ENCODE measurements around the gene KIAA0319L.
"Not testable (repeated sequence)": the region's sequence is repeated elsewhere in the genome, so short reads cannot be mapped to it uniquely, and the experiment has no call there.

The KIAA0319L gene

DNA sequence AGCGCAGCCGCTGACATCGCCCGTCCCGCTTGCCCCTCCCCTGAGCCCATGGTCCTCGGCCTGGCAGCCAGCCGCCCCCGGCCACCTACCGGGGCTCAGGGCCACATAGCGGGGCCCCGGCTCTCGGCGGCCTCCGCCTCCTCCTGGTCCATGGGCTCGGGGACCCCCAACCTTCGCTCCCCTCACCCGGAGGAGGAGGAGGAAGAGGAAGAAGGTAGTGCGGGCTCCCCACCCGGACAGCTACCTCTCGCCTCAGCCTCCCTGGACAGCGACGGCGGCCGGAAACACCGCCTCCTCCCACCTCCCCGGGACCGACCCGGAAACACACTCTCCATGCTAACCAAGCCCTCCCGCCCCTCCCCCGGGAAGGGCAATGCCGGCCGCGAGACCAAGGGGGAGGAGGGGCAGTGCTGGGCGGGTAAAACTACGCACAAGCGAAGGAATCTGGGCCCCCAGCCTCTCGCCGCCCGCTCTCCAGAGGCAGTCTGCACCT is at the start of gene KIAA0319L:
KIAA0319L (minus strand) TSS at position 286 of the 493 bp plus-strand sequence. CDS start 2,912 bp downstream, outside the sequence.
- DNase-seq, result no peak

- no peak for DNase-seq
Measured at GRCh38 chr1:35605867-35606182, 48.6 kb upstream of the KIAA0319L start.

GRCh38 chr1:35605071-35605866 is 48.1 kb upstream of the KIAA0319L start:
- no peak for DNase-seq

GRCh38 chr1:35603941-35604340 is 46.7 kb upstream of the KIAA0319L start:
- no peak for DNase-seq

DNA sequence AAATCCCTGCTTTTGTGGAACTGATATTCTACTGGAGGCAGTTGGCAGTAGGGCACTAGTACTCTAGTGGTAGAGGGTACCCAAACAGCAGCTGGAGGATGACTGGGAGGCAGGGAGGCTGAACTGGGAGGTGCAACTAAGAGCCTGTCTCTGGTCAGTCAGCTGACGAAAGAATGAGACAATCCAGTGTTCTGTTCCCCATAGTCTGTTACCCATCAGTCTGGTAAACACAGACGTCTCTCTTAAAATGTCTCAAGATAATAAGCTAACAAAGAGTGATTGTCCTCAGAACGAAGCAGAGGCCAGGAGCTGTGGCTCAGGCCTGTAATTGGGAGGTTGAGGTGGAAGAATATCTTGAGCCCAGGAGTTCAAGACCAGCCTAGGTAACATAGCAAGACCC is 46.3 kb upstream of the KIAA0319L start:
- no peak for DNase-seq

- DNase-seq, result no peak
Measured at GRCh38 chr1:35600593-35600992, 43.4 kb upstream of the KIAA0319L start.

DNA sequence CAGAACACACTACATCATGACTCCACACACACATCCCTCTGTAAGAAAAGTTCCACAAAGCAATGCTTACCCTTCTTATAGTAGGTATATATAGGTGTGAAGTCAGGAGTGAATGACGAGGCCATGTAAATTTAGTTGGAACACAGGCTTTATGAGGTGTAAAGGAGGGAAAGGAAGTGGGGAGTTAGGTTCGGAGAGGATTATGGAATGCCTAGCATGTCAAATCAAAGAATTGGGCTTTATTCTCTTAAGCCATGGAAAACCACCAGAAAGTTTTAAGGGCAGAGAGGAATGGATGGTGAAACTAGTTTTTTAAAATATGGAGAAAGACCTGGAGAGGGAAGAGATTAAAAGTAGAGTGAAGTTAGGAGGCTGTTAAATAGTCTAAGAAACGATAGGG is 42.2 kb upstream of the KIAA0319L start:
- DNase-seq, result no peak

DNA sequence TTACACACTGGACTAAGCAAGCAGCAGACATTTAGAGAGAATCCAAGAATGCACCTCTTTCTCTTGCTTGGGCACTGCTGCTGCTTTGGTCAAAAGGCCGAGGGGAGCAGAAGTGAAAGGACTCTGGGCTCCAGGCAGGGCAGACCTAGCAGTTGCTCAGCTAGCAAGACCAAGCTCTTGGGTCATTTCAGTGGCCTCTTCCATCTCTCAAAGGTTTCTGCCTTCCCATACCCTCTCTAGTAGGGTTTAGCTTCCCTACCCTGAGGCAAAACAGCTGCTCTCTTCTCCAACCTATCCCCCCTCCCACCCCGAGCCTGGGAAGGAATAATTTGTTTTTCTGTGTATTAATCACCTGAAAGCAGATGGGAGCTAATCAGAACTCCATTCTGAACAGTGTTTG is 41.7 kb upstream of the KIAA0319L start:
- no peak for DNase-seq

DNA sequence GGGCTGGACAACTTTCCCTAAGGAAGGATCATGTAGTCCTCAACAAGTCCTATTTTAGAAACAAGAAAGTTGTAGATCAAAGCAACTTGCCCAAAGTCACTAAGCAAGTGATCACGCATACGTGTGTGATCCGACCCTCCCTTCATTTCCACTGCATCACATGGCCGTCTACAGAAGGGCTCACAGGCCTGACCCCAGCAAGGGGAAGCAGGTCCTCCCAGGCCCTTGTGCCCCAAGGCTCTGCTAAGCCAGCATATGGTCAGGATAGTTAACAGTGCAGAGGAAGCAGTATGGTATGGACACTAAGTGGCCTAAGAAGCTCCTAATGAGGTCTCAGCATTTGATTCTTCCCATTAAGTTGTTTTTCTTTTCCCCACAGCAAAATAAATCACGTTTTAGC is 40.7 kb upstream of the KIAA0319L start:
- no peak for DNase-seq

DNA sequence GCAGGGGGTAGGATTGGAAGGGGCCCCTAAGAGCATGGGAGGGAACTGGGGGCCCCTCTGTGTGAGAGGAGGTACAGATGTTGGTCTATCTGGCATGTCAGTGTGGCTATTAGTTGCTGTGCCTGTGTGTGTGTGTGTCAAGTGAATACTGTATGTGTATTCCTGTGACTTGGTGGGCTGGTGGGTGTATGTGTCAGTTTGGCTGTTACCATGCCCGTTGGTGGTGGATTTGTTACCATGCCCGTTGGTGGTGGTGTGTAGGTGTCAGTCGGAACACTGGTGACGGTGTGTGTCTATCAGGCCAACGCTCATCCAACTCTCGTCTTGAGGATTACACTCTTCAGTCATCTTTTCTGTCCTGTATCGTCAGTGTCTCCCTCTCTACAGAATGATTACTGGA is 38.5 kb upstream of the KIAA0319L start:
- no peak for DNase-seq

- DNase-seq, result no peak
Measured at GRCh38 chr1:35594005-35594760, 37.0 kb upstream of the KIAA0319L start.

DNA sequence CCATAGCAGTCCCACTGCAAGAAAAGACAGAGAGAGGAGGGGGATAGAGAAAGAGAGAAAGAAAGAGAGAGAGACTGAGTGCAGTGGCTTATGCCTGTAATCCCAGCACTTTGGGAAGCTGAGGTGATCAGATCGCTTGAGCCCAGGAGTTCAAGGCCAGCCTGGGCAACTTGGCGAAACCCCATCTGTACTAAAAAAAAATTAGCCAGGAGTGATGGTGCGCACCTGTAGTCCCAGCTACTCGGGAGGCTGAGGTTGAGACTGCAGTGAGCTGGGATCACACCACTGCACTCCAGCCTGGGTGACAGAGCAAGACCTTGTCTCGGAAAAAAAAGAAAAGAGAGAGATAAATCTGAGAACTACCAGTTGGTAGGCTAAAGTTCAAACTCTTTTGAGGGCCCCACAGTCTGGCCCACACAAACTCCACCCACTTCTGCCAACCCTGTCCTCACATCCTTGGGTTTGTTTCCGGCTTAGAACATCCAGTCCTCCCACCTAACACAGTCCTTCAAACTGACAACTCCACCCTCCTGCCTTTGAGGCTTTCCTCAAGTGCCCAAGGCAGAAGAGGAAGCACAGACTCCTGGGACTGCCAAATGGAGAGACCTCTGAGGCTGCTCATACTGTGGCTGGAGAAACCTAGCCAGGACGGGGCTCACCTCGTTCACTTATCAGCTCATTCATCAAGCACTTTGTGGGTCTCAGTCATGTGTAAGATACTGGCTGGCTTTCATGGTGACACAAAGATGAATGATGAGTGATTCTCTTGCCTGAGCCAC is 36.0 kb upstream of the KIAA0319L start:
- no peak for DNase-seq

GRCh38 chr1:35591211-35591610 is 34.0 kb upstream of the KIAA0319L start:
- DNase-seq, result no peak

- no peak for DNase-seq
Measured at GRCh38 chr1:35590476-35591040, 33.4 kb upstream of the KIAA0319L start.

DNA sequence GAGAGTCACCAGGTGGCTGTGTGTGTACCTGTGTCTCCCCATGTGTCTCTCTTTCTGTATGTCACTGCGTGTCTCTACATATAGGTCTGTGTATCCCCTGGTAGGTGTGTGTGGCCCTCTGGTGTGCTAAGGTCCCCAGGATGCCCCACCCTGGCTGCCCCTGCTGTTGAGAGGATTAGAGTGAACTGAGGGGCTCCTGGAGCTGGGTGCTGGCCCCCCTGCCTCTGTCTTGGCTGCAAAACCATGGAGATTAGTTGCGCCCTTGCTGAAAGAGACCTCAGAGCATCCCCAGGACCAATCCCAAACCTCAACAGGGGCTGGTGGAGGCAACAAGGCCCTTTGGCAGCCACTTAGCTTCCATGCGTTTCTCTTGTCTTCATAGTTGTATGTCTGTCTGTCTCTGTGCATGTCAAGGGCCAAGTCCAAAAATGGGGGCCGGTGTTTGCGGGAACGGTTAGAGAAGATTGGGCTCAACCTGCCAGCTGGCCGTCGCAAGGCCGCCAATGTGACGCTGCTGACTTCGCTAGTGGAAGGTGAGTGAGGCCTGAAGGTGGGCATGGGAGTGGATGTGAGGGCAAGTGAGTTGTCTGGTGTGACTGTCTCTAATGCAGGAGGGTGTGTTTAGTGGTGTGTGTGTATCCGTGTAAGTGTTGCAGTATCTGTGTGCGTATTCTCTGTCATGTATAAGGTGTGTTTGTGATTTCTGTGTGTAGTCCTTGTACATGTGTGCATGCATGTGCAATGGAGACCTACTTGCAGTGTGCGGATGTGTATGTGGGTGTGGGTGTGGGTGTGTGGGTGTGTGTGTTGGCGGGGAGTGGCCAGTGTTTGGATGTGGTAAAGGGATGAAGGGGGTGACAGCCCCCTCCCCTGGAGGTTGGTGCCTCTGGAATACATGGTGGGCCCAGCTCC is 32.6 kb upstream of the KIAA0319L start:
- DNase-seq, result no peak

DNA sequence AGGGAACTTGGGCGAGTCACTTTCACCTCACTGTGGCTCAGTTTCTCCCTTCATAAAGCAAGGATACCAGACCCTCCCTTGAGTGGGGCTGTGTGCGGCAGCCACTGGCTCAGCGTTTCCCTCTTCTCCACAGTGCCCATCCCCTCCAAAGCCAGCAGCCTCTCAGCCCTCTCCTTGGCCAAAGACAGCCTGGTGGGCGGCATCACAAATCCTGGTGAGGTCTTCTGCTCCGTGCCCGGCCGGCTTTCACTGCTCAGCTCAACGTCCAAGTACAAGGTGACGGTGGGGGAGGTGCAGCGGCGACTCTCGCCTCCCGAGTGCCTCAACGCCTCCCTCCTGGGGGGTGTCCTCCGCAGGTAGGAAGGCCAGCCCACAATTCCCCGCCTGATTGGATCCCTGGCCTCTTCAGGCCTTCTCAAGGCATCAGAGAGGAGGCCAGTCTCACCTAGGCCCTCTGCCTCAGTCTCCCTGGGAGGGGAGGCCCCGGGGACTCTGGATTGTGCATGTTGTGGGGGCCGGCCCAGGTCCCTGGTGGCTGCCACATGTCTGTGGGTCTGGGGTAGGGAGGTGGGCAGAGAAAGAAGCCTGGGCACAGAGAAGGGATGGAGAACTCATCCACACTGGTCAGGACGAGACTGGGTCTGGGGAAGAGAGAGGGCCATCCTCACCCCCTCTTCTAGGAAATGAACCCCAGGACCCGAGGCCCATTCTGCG is 31.2 kb upstream of the KIAA0319L start:
- no peak for DNase-seq

DNA sequence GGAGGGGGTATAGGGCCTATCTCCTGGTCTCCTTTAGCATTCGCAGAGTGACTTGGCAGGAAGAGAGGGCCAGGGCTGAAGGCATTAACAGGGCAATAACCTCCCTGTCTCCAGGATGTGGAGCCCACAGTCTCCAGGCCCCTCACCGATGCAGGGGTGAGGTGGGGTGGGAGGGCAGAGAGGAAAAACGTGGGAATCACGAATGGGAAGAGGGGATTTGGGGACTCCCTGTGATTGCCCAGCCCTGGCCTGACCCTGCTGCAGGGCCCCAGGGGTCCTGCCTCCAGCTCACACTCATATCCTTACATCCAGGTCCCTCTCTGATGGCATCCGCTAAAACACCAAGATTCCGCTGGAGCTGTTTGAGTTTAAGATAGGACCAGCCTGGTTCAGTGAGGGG is 30.5 kb upstream of the KIAA0319L start:
- no peak for DNase-seq

DNA sequence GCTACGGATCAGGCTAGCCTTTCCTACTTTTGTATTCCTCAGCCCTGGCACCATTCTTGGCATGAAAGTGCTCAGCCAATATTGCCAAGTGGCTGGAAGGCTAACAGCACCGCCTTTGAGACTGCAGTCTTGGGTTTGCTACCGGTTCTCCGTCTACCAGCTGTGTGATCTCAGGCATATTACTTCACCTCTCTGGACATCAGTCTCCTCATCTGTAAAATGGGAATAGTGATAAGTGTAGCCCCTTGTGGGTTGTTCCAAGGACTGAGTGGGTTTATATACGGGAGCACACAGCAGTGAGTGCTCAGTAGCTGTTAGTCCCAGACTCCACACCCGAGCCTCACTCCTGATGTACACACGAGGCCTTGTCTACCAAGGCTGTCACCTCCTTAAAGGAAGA is 29.6 kb upstream of the KIAA0319L start:
- DNase-seq, result no peak

DNA sequence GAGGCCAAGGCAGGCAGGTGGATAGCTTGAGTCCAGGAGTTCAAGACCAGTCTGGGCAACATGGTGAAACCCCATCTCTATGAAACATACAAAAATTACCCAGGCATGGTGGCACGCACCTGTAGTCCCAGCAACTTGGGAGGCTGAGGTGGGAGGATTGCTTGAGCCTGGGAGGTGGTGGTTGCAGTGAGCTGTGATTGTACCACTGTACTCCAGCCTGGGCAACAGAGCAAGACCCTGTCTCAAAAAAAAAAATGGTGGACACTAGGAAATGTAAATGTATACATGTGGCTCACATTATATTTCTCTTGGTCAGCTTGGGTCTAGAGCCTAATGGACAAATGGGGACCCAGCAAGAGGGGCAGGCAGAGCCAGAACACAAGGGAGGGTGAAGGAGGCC is 28.6 kb upstream of the KIAA0319L start:
- DNase-seq, result not testable (repeated sequence)

GRCh38 chr1:35585281-35585680 is 28.1 kb upstream of the KIAA0319L start:
- no peak for DNase-seq

DNA sequence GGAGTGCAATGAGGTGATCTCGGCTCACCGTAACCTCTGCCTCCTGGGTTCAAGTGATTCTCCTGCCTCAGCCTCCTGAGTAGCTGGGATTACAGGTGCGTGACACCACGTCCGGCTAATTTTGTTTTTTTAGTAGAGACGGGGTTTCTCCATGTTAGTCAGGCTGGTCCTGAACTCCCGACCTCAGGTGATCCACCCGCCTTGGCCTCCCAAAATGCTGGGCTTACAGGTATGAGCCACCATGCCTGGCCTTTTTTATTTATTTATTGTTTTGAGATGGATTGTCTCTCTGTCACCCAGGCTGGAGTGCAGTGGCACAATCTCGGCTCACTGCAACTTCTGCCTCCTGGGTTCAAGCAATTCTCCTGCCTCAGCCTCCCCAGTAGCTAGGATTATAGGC is 24.4 kb upstream of the KIAA0319L start:
- not testable (repeated sequence) for DNase-seq
